ENCODE data around the gene SLC10A7. TPM values are rescaled to one million over a fixed set of nuclear protein-coding genes. Genes with fewer than 3 reads are reported as not detected.

Gene SLC10A7
- total RNA-seq, 1 experiment from 2014 or later = 23.3 TPM

DNA sequence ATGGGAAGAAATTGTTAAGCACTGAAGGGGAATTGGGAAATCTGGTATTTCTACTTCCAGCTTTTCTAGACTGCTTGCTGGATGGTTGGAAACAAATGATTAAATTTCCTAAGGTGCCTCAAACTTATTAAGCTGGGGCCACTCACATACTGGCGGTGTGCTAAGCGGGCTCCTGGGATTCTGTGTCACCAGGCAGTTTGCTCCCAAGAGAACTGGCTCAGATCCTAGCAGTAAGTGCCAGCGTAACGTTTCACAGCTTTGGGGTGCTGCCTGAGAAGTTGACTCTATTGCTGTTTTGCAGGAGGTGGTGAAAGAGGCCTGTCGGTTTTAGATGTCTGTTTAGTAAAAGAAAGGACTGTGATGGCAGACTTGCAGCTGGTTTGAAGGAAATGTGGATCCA, 314.3 kb downstream of the SLC10A7 start:
- DNase-seq = no peak
- Histone ChIP-seq H3K27ac (no peak overlapping the region), H3K4me1 (no peaks in the 10 kb centered on the region), H3K9me3 (replicated peaks) (no peaks in the 10 kb centered on the region), H3K27me3 (no peaks in the 10 kb centered on the region), H3K36me3 (no peaks in the 10 kb centered on the region), H3K4me3 (no peak overlapping the region)

Other genes with a start within 250 kb of the SLC10A7 start
- gene POU4F2, start 117.0 kb upstream of the SLC10A7 start, total RNA-seq (2014; rRNA removed; shearing (Covaris generic)) = 0.06 TPM in 1 of 2 replicates, not detected in the other

Data from SJCRH30 (cell line).